HG03103 (cell line): ENCODE data around the gene NKX6-2.
"Not testable (repeated sequence)": the region's sequence is repeated elsewhere in the genome, so short reads cannot be mapped to it uniquely, and the experiment has no call there.

Source experiments
- ATAC-seq: cut with Tn5 transposase; IDR thresholded peaks from one replicate; pipeline ENCODE4 v1.9.1; 2021; ENCODE audit warnings: low read depth; ENCODE audit not compliant: unreplicated experiment

Gene NKX6-2

DNA sequence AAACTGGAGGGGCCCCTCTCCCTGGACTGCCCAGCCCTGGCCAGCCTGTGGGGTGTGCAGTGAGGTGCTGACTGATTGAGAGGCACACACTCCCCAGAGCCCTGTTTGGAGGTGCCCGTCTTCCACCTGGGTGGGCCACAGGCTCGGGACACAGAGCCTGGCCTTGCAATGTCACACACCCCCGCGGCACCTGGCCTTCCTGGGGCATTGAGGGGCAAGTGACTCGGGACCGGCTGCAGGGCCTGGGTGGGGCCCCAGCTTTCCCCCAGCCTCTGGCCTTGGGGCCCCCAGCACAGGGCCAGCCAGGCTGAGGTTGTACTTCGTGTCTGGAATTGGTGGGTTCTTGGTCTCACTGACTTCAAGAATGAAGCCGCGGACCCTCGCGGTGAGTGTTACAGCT lies 13.9 kb upstream of the NKX6-2 start:
- ATAC-seq: no peak

DNA sequence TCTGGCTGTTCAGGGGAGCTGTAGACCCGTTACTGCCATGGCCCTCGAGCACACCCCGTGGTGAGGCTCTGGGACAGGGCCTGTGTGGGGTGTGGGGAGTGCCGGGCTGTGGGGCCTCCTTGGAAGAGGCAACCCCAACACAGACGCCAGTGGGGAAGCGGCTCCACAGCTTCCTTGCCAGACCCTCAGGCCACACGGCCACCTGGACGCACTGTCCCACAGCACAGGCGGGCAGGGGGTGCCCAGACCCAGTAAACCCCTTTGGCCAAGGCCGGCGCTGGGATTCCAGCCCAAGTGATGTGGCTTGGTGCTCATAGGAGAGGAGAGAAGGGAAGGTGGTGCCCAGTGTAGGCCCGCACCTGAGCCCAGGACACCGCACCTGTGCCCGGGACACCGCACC lies 12.9 kb upstream of the NKX6-2 start:
- no peak for ATAC-seq

DNA sequence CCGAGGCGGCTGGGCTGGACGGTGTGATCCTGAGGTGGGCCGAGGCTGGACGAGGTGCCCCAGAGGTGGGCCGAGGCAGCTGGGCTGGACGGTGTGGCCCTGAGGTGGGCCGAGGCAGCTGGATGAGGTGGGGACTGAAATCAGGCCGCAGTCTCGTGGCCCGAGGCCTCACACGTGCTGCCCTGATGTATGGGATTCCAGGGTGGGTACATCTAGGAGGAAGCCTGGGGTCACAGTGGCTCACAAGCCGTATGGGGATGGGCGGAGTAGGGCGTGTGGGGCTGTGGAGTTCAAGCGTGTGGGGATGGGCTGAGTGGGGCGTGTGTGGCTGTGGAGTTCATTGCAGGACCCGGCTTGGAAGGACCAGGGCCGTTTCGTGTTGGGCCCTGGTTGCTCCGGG lies 12.5 kb upstream of the NKX6-2 start:
- no peak for ATAC-seq

DNA sequence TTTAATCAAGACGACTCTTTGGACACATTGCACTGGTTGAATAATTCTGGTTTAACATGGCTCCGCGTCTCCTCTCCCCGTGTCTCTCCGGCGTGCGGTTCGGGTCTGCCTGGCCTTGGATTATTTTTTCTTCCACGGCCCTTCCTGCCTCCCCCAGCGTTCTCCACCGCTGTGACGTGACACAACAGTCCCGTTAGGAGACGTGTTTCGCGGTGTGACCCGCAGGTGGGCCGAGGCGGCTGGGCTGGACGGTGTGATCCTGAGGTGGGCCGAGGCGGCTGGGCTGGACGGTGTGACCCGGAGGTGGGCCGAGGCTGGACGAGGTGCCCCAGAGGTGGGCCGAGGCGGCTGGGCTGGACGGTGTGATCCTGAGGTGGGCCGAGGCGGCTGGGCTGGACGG lies 12.0 kb upstream of the NKX6-2 start:
- not testable (repeated sequence) for ATAC-seq

DNA sequence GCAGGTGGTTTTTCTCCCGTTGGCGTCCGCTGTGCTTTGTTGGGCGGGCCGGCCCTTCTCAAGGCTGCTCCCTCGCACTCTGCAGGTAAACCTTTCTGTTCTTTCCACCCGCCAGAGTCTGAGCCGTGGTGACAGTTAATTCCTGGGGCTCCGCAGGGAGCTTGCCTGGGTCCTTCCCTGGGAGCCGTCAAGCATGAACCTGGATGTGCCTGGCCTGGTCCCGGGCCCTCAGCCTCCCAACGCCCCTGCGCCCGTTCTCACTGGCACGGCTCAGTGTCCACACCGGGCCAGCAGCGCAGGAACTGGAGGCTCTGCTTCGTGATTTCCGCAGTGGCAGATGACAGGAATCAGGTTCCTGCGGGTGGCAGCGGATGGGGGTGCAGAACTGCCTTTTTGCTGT lies 10.9 kb upstream of the NKX6-2 start:
- ATAC-seq: no peak

DNA sequence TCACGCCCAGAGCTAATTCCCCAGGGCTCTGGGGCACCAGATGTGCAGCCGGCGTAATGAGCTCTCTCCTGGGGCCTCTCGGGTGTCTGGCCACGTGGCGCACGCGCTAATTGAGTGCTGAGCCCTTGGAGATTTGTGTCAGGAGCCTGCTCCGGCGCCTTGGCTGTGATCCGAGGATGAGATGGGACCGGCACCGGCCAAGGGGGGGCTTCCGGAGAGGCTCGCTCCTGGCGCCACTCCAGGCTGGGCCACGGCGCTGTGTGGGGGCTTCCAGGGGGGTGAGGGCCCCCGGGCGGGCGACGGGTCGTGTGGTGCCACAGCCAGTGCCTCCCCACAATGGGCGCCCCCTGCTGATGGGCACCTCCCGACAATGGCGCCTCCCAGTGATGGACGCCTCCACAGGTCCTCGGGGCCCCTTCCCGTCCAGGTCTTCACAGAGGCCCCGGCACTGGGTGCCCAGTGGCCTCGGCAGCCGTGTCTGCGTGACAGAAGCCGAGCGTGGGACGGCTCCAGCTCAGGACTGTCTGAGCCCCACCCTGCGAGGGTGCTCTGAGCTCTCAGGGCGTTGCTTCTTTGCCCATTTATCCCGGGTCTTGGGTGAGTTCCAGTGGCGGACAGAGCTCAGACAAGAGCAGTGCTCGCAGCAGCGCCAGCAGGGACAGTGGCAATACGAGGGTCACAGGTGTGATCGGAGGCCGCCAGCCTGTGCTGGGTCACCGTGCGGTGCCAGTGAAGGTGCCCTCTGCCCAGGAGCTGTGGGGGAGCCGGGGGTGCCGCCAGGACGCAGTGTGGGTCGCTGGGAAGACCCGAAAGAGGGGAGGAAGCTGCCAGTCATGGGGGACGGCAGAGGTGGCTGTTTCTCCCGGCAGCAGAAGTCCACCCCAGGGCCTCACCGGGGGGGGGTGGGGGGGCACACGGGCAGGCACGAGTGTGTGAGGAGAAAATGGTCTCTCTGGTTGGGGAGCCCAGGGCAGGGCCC lies 8.2 kb upstream of the NKX6-2 start:
- no peak for ATAC-seq

DNA sequence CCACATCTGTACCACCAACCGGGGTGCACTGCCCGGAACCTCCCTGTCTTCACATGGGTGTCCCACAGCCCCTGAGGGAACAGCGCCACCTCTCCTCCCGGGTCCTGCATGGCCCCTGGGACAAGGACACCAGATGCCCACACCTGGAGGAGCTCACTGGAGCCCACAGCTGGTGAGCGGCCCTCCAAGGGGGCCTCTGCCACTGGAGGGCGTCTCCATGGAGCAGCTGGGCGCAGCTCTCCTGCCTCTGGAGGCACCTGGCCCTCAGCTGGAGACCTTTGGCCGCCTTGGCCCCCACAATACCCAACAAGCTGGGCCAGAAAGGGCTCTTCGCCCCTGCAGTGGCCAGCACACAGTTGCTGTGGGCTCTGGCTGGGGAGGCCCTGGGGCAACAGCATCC lies 7.3 kb upstream of the NKX6-2 start:
- ATAC-seq: no peak

DNA sequence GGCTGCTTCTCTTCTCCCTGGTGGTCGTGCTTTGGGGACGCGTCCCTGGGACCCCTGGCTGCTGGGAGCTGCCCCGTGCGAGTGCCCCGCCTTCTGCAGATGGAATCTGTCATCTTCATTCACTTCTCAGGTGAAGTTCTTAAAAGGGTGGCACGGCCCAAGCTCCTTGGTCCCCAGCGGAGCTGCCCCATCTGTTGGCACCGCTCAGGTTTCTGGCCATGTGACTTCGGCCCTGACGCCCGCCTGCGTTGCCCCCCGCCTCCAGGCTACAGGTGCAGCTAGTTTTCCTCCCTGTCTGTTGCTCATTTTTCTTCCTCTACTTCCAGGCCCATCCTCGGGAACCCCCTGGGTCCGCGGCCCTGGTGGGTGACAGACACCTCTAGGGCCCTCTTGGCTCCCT lies 6.8 kb upstream of the NKX6-2 start:
- no peak for ATAC-seq

DNA sequence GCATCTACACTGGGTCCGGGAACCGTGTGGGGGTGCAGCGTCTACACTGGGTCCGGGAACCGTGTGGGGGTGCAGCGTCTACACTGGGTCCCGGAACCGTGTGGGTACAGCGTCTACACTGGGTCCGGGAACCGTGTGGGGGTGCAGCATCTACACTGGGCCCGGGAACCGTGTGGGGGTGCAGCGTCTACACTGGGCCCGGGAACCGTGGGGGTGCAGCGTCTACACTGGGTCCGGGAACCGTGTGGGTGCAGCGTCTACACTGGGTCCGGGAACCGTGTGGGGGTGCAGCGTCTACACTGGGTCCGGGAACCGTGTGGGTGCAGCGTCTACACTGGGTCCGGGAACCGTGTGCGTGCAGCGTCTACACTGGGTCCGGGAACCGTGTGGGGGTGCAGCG lies 6.2 kb upstream of the NKX6-2 start:
- ATAC-seq: not testable (repeated sequence)

DNA sequence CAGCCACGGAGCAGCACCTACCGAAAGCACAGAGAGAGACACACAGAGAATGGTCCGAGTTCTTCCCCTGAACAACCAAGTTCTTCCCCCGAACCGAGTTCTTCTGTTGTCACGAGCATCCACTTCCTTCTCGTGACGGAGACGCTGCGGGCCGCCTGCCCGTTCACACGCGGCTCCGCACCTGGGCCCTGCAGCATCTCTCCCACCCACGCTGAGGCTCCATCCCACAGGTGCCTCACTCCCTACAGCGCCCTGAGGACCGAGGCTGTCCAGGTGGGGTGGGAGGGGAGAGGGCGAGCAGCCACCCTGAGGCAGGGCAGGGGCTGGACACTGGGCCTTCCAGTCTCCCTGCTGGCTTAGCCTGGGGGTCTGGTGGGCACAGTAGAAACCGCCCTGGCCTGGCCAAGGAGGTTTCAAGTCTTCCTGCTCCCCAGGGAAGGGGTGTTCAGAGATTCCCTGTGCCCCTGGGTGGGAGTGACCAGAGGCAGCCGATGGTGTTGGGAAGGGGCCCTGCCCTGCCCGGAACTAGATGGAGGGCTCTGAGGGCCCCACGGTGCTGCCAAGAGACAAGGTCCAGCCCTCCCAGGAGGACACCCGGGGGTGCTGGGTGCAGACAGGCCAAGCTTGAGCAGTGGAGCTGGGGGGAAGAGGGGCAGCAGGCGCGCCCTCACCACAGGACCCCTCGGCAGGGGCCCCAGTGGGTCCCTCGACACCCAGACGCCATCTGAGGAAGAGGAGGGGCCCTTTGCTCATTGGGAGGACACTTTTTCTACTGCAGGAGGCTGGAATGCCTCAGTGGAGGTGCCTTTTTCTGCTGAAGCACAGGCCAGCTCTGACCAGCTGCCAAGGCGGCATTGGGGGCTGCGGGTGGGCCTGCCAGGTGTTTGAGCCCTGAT lies 5.2 kb upstream of the NKX6-2 start:
- no peak for ATAC-seq

DNA sequence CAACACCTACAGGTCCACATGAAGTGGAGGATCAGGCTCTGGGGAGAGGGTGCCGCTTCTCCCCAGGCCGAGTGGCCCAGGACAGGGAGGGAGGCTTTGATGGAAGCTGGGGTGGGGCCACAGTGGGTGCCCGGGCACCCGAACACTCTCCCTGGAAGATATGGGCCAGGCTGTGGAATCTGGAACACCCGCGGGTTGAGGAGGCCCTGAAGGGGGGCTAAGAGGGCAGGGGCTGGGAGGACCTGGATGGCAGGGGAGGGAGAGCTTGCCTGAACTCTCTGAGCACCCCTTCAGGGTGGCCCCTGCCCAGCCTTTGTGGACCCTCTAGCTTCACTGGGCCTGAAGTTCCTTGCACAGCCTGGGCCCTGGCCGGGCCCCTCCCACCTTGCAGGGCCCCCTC lies 4.5 kb upstream of the NKX6-2 start:
- ATAC-seq: no peak

DNA sequence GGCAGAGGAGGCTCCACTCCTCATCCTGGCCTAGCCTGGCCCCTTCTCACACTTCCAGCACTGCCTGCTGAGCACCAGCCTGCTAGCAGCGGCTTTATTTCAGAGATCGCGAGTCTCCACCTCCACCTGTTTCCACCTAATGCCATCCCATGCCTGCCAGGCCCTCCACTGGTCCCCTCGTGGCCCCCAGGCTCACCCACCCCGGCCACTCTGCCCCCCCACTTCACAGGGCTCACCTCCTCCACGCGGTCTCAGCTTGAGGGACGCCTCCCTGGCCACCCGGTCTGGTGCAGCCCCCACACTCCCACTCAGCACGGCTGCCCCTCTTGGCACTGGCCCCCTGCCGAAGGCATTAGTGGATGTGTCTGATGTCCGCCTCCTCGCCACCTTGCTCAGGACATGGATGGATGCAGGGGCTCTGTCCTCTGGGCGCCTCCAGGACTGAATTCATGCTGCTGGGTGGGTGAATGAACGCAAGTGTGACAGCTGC lies 3.8 kb upstream of the NKX6-2 start:
- no peak for ATAC-seq

DNA sequence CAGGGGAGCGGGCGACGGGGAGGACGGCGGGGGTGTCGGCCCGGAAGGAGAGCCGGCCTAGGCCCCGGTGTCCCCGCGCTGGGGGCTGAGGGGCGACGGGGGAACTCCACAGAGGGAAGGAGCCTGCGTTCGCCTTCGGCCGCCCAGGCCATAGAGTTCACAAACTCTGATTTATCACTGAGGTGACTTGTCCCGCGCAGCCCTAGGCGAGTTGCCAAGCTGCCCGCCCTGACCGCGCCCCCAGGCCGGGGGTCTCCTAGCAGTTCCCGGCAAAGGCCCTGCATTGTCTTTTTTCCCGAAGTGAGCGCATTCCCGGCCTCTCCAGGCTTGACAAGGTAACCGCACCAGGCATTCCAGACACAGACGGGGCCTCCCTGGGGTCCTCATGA lies 2.9 kb upstream of the NKX6-2 start:
- no peak for ATAC-seq

DNA sequence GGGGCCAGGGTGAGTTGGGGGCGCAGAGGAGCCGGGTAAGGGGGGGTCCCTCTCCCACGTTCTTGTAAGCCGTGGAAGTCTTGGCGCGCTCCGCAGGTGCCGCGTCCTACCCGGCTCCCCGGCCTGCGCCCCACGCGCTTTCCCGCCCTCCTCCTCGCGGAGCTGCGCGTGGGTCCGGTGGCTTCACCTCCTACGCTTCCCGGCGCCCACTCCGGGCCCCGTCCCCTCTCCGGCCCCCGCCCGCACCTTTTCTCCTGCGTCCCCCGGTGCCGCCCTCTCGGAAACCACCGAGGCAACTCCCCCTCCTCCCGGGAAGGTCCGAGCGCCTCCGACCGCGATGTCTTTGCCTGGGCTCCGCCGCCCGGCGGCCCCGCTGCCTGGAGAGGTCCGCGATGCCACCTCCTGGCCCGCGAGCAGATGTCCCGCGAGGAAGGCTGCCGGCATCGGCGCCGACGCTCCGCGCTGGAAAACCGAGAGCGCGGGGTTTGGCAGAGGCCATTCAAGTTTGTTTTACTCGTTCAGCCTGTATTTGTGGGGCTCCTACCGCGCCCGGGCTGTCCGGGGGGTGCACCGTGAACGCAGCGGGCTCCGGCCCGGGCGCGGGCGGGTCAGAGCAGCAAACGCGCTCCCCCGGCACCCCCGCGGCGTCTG lies 2.4 kb upstream of the NKX6-2 start:
- ATAC-seq: no peak

DNA sequence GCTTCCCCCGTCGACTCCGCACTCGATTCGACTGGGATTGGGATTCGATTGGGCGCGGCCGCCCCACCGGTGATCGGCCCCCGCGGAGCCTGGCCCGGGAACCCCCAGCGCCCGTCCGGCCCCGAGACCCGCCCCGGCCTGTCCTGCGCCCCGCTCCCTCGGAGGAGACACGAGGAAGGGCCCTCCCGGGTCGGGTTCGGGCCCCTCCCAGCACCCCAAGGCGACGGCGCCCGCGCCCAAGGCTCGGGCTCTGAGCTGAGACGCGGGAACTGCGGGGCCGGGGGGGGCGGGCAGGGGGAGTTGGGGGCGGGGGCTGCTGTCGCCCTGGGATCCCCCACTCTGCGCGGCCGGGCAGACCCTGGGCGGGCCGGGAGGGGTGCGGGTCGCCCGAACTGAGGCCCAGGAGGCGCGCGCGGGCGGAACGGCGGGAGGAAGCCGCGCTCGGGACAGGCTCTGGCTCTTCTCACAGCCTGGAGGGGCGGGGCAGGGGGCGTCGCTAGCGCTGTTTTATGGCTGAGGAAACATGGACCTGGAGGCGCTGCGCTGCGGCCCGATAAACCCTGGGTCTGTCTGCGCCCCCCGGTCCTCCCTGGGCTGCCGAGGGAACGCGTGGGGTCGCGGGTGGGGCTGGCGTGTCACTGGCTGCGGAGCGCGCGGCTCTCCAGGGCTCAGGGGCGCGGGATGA lies 1.7 kb upstream of the NKX6-2 start:
- no peak for ATAC-seq

DNA sequence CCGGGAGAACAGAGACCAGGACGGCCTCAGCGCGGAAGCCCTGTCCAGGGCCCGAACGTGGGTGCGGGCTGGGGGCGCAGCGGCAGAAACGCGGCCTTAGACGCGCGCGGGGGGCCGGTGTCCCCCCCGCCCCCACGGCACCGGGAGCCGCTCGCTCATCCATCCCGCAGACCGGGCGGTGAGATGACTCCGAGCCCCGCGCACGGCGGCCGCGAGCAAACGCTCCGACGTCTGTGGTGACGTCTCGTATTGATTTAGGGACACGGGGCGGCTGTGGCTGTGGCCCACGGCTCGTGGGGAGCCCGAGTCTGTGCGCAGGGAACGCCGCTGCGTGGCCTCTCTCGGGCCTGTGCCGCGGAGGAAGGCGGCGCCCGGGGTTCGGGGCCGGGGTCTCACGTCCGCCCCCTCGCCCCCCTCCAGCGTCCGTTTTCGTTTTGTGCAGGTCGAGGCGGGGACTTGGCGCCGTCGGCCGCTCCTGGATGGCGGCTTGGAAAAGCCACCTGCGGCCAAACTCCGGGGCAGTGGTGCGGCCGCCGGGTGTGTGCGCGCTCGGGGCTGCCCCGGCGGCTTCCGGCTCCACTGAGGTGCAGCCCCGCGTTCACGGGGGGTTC lies 1.0 kb upstream of the NKX6-2 start:
- no peak for ATAC-seq

DNA sequence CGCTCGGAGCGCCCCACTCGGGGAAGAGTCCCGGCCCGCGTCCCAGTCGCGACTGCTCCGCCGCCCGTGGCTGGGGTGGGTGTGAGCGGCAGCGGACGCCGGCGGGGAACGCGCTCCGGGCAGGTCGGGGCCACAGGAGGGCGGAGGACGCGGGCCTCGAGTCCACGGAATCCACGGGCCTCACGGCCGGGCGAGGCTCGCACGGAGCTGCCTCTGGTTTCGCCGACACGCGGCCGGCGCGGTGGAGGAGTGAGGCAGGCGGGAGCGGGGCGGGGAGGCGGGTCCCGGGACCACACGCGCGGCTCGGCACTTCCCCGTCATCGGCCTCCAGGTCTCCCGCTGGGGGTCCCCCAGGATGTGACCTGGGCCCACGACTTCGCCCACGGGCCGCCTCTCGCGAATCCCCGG lies 533 bp upstream of the NKX6-2 start:
- ATAC-seq: no peak

DNA sequence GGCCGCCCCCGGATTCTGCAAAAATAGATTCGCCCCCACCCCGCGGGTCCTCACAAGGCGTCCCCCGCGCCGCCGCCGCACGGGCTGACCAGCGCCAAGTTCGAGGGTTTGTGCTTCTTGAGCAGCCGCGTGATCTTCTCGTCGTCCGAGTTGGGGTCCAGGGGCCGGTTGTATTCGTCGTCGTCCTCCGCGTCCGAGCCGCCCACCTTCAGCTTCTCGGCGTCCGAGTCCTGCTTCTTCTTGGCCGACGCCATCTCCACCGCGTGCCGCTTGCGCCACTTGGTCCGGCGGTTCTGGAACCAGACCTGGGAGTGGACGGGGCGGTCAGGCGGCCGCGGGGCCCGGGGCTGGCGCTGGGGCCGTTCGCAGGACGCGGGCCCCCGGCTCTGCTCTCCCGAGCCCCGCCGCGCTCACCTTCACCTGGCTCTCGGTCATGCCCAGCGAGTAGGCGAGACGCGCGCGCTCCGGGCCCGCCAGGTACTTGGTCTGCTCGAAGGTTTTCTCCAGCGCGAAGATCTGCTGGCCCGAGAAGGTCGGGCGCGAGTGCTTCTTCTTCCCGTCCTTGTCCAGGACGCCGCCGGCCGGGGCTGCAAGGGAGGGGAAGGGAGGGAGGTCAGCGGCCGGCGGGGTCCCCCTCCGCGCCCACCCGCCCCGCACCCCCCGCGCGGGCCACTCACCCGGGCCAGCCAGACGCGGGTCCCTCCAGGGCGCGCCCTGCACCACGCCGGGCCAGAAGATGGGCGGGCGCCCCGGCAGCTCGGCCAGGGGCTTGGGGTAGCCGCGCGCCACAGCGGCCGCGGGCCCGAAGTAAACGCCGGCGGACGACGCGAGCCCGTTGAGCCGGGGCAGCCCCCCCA lies 853 bp downstream of the NKX6-2 start:
- ATAC-seq: no peak
